Breast epithelium (tissue), 3 donors: ENCODE results near the gene DCLK1.

Experiments
- POLR2AphosphoS5 ChIP-seq, 3 donors: sonication (generic); formaldehyde crosslinking; IDR thresholded peaks; one replicate each; pipeline ENCODE4 v1.6.1; 2017; ENCODE audit warnings: antibody characterized with exemption in 3 of 3
- TF ChIP-seq, protein P1 (sequence below), 3 donors: fragments of 450-650 bp; IDR thresholded peaks; one replicate each; pipeline ENCODE4 v1.5.1; 2016 to 2017; ENCODE audit warnings: antibody characterized with exemption in 3 of 3, mild to moderate bottlenecking in 3 of 3, moderate library complexity in 3 of 3

DNA sequence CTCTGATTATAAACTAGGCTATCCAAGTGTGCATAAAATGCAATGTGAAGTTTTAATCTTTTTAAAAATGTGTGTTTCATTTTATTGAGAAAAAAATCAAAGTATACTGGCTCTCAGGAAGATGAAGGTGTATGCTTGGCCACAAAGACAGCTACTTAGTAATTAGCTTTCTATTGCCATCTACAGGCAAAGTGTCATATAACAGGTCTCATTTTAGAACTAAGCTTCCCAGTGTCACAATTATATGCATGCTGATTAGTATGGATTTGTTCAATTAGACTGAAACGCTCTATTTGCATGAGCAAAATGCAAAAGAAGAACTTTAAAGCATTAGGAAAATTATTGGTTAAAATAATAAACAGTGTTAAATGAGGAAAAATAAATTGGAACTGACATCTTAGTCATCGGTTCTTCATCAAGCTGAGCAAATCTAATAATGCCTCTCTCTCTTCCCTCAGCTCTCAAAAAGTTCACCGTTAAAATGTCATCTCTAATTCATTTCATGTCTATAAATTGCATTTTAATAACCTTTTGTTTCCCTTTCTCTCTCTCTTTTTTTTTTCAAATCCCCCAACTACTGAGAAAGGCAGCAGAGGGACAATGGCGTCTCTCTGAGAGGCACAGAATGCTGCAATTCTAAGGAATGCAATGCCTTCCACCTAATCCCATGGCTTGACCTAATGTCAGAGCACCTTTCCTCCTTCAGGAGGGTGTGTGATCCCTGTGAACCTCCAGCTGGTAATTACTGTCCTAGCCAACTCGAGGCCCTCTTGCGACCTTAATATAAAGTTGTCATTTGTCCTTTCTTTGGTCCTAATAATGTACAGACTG is 341.6 kb downstream of the DCLK1 start:
- TF ChIP-seq POLR2AphosphoS5 (IDR thresholded peaks at IDR 0.05) = no peak
- TF ChIP-seq, protein P1, sequence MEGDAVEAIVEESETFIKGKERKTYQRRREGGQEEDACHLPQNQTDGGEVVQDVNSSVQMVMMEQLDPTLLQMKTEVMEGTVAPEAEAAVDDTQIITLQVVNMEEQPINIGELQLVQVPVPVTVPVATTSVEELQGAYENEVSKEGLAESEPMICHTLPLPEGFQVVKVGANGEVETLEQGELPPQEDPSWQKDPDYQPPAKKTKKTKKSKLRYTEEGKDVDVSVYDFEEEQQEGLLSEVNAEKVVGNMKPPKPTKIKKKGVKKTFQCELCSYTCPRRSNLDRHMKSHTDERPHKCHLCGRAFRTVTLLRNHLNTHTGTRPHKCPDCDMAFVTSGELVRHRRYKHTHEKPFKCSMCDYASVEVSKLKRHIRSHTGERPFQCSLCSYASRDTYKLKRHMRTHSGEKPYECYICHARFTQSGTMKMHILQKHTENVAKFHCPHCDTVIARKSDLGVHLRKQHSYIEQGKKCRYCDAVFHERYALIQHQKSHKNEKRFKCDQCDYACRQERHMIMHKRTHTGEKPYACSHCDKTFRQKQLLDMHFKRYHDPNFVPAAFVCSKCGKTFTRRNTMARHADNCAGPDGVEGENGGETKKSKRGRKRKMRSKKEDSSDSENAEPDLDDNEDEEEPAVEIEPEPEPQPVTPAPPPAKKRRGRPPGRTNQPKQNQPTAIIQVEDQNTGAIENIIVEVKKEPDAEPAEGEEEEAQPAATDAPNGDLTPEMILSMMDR (IDR thresholded peaks at IDR 0.05) = peak in 2 of 3 donors; percentile 17 to 48
